Heart right ventricle (tissue), 16 donors: ENCODE measurements around the gene PLEKHM3. TPM values are rescaled to one million over a fixed set of nuclear protein-coding genes. Genes with fewer than 3 reads are reported as not detected.

Experiments
- ATAC-seq, 8 donors: fragments of 200-7000 bp; cut with Tn5 transposase; one replicate each; pipeline ENCODE4 v1.9.1; 2020; ENCODE audit warnings: mild to moderate bottlenecking in 8 of 8, moderate library complexity in 8 of 8, moderate number of reproducible peaks in 1 of 8
- DNase-seq, 2 donors: peaks; one replicate each; pipeline ENCODE4 v3.0.0-alpha.2; 2020
- H3K27ac ChIP-seq, 10 donors: fragments of 200-600 bp; sonication (generic) in 2 of 10; one replicate each; pipeline versions ENCODE4 v1.5.0 to v1.8.0; 2020 to 2022; ENCODE audit warnings: mild to moderate bottlenecking in 3 of 10
- H3K27me3 ChIP-seq, 7 donors: fragments of 200-600 bp; one replicate each; pipeline ENCODE4 v1.8.0; 2021 to 2022; ENCODE audit warnings: mild to moderate bottlenecking in 2 of 7
- H3K36me3 ChIP-seq, 9 donors: fragments of 200-600 bp; sonication (generic) in 1 of 9; one replicate each; pipeline versions ENCODE4 v1.5.0 to v1.8.0; 2020 to 2022; ENCODE audit warnings: mild to moderate bottlenecking in 2 of 9
- H3K4me1 ChIP-seq, 9 donors: fragments of 200-600 bp; sonication (generic) in 1 of 9; one replicate each; pipeline versions ENCODE4 v1.5.0 to v1.8.0; 2020 to 2022; ENCODE audit warnings: mild to moderate bottlenecking in 4 of 9
- H3K4me3 ChIP-seq, 10 donors: fragments of 200-600 bp; sonication (generic) in 2 of 10; one replicate each; pipeline versions ENCODE4 v1.5.0 to v1.8.0; 2020 to 2022; ENCODE audit warnings: mild to moderate bottlenecking in 7 of 10, moderate library complexity in 2 of 10
- H3K9me3 ChIP-seq, 11 donors: fragments of 200-600 bp in 10 of 11; sonication (generic) in 2 of 11; one replicate each; pipeline versions ENCODE4 v1.5.0 to v1.8.0; 2013 to 2022; ENCODE audit warnings: mild to moderate bottlenecking in 2 of 11, control low read depth in 1 of 11, moderate library complexity in 1 of 11
- WGBS, 2 donors: extraction: QIAGEN DNeasy Blood & Tissue Kit; methylation state at CpG; one replicate each; pipeline ENCODE4 v1.1.7; 2013; ENCODE audit warnings: inconsistent platforms in 1 of 2; 5-methylcytosine and 5-hydroxymethylcytosine counted together
- intact Hi-C, 10 donors: fragments of 100-400 bp; cut with DNase I; formaldehyde crosslinking; loops; one replicate each; pipeline versions ENCODE4 v1.11.1 to v1.14.2; 2022
- polyA plus RNA-seq, 2 donors: library from polyadenylated mRNA; stranded (reverse); fragments of 200-250 nt; gene quantifications; one replicate each; pipeline ENCODE4 v1.2.3, GENCODE V29; 2013
- total RNA-seq, 10 donors: library from RNA; stranded (reverse); fragmentation: NEBNext Ultra II Directional in 3 of 10; extraction: Animal tissue kit (Norgen Biotek cat#: 25700) in 3 of 10; gene quantifications; one replicate each; pipeline versions ENCODE4 v1.2.1 to v1.2.4, GENCODE V29; 2021 to 2023
- TF ChIP-seq, protein P1 (sequence below), 9 donors: fragments of 200-600 bp; sonication (generic) in 2 of 9; IDR thresholded peaks; one replicate each; pipeline versions ENCODE4 v1.5.0 to v1.8.0; 2021 to 2022; ENCODE audit warnings: antibody characterized with exemption in 9 of 9, mild to moderate bottlenecking in 5 of 9, moderate library complexity in 1 of 9
- donor health status: Arrhythmogenic right ventricular cardiomyopathy.
- donor health status: ischemic (EF 13 %, LVEDD 7.1; RV severe dilation, severe dysfunction).
- donor health status: healthy with polysubstance abuse.
- donor health status: DM: no; HTN: yes; CAD: no.
- donor health status: DM: no; HTN: no; CAD: no.
- donor health status: ischemic (EF 25% LVEDD 6.9; RV normal size, moderate dysfunction).
- donor health status: ischemic (EF 25% LVEDD 5.7; RV mildly dilated, moderate dysfunction).
- donor health status: healthy.
- donor health status: DM: yes; HTN: yes; CAD: no.
- donor health status: Ischemic cardiomyopathy.
- donor health status: ischemic (EF 35%, LVEDD 5.7; RV mildly dilated, moderate dysfunction).
- donor health status: nonischemic (EF 11% LVEDD 7.7; RV severe dilation, severe dysfunction).
- donor health status: DM: yes; HTN: yes; CAD: no.
- donor health status: PGD.
- donor health status: ischemic (EF 29% LVEDD 5.4; RV normal size, mild dysfunction).
- donor health status: nonischemic (EF 23%, LVEDD 6.1; RV moderate dilation, normal function).

The PLEKHM3 gene
- total and polyA plus RNA-seq, 12 donors: 2.5 to 16.2 (median 14.9) TPM

DNA sequence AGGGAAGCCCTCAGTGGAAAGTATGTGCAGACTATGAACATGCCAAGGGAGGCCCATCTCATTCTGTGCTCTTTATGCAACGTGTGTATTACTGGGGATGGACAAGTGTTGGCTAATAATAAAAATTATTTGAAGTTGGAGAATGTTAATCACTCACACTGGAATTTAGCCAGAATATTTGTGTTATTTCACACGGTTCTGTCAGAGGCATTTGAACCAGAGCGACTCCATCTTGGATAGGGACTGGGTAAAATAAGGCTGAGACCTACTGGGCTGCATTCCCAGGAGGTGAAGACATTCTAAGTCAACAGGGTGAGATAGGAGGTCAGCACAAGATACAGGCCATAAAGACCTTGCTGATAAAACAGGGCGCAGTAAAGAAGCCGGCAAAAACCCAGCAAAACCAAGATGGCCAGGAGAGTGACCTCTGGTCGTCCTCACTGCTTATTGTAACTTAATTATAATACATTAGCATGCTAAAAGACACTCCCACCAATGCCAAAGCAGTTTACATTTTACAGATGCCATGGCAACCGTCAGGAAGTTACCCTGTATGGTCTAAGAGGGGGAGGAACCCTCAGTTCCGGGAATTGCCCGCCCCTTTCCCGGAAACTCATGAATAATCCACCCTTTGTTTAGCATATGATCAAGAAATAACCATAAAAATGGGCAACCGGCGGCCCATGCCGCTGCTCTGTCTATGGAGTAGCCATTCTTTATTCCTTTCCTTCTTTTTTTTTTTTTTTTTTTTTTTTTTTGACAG, 253.1 kb downstream of the PLEKHM3 start:
- Histone ChIP-seq H3K9me3 (no peaks in the 10 kb centered on the region), H3K36me3 (peaks cover 0 to 8% (median 0%) of the 10 kb centered on the region in 9 donors), H3K27ac (peak overlapping the region in 1 of 10 donors; percentile 33), H3K4me1 (peaks cover 6 to 45% (median 16%) of the 10 kb centered on the region in 9 donors), H3K27me3 (no peaks in the 10 kb centered on the region), H3K4me3 (no peak overlapping the region)
- TF ChIP-seq, protein P1, sequence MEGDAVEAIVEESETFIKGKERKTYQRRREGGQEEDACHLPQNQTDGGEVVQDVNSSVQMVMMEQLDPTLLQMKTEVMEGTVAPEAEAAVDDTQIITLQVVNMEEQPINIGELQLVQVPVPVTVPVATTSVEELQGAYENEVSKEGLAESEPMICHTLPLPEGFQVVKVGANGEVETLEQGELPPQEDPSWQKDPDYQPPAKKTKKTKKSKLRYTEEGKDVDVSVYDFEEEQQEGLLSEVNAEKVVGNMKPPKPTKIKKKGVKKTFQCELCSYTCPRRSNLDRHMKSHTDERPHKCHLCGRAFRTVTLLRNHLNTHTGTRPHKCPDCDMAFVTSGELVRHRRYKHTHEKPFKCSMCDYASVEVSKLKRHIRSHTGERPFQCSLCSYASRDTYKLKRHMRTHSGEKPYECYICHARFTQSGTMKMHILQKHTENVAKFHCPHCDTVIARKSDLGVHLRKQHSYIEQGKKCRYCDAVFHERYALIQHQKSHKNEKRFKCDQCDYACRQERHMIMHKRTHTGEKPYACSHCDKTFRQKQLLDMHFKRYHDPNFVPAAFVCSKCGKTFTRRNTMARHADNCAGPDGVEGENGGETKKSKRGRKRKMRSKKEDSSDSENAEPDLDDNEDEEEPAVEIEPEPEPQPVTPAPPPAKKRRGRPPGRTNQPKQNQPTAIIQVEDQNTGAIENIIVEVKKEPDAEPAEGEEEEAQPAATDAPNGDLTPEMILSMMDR (IDR thresholded peaks at IDR 0.05): no peak
- DNase-seq (peak in 1 of 2 donors; percentile 24), ATAC-seq (no peak)
- 76% methylated on average over 13 of the region's 13 CpGs for WGBS, 2 donors
- intact Hi-C loops: loop anchor here in 1 of 10 donors (5.0 kb wide), 1 partner anchor 55 kb away; no protein-coding TSS in a partner anchor

DNA sequence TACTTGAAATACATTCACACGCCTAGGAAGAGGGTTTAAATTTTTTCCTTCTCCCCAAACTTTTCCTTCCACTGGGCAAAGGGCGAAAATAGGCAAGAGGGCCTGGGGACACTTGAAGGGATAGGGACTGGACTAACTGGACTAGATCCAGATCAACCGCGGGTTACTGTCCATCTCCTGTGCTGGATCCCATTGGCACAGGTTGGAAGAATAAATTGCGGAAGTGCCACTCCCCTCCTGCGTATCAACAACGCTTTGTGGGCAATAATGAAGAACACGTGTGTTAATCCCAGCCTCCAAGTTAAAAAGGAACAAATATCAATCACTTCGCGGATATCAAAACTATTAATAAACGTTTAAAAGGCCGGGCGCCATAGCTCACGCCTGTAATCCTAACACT, 253.9 kb downstream of the PLEKHM3 start:
- TF ChIP-seq, protein P1 (IDR thresholded peaks at IDR 0.05): no peak
- Histone ChIP-seq H3K4me3 (peak overlapping the region in 2 of 10 donors; percentile 84 to 94), H3K27me3 (no peaks in the 10 kb centered on the region), H3K4me1 (peaks cover 6 to 53% (median 18%) of the 10 kb centered on the region in 9 donors), H3K36me3 (peaks cover 0 to 17% (median 0%) of the 10 kb centered on the region in 9 donors), H3K9me3 (no peaks in the 10 kb centered on the region), H3K27ac (peak overlapping the region in 3 of 10 donors; percentile 48 to 89 (median 86))
- DNase-seq: no peak
- ATAC-seq: no peak
- intact Hi-C loops: loop anchor here in 1 of 10 donors (5.0 kb wide), 1 partner anchor 56 kb away; no protein-coding TSS in a partner anchor
- WGBS, 2 donors: 85 to 86% methylated on average over 14 of the region's 14 CpGs

Other genes with a start within 250 kb of the PLEKHM3 start
- gene CRYGD, start 99.0 kb upstream of the PLEKHM3 start, total RNA-seq: not detected
- gene CRYGD, start 99.0 kb upstream of the PLEKHM3 start, polyA plus RNA-seq: not detected
- gene CRYGC, start 104.3 kb upstream of the PLEKHM3 start, total RNA-seq: not detected
- not detected for gene CRYGC, start 104.3 kb upstream of the PLEKHM3 start, polyA plus RNA-seq
- gene CRYGB, start 120.6 kb upstream of the PLEKHM3 start, total RNA-seq: not detected
- gene CRYGB, start 120.6 kb upstream of the PLEKHM3 start, polyA plus RNA-seq: not detected
- not detected for gene CRYGA, start 138.1 kb upstream of the PLEKHM3 start, total RNA-seq
- not detected for gene CRYGA, start 138.1 kb upstream of the PLEKHM3 start, polyA plus RNA-seq
- not detected for gene C2orf80, start 164.5 kb upstream of the PLEKHM3 start, total RNA-seq
- gene C2orf80, start 164.5 kb upstream of the PLEKHM3 start, polyA plus RNA-seq: not detected
- gene IDH1, start 229.5 kb upstream of the PLEKHM3 start, total RNA-seq: 10 to 100 TPM; 18.5 to 71.3 (median 32.0) TPM
- gene IDH1, start 229.5 kb upstream of the PLEKHM3 start, polyA plus RNA-seq: 10 to 100 TPM; 15.3 to 20.6 TPM
- gene PIKFYVE, start 240.7 kb upstream of the PLEKHM3 start, total RNA-seq: 10 to 100 TPM; 12.9 to 24.8 (median 18.4) TPM
- 1 to 10 TPM; 2.6 to 6.4 TPM for gene PIKFYVE, start 240.7 kb upstream of the PLEKHM3 start, polyA plus RNA-seq